ENCODE measurements around the gene ACADM.
"Not testable (repeated sequence)": the region's sequence is repeated elsewhere in the genome, so short reads cannot be mapped to it uniquely, and the experiment has no call there.

The ACADM gene

DNA sequence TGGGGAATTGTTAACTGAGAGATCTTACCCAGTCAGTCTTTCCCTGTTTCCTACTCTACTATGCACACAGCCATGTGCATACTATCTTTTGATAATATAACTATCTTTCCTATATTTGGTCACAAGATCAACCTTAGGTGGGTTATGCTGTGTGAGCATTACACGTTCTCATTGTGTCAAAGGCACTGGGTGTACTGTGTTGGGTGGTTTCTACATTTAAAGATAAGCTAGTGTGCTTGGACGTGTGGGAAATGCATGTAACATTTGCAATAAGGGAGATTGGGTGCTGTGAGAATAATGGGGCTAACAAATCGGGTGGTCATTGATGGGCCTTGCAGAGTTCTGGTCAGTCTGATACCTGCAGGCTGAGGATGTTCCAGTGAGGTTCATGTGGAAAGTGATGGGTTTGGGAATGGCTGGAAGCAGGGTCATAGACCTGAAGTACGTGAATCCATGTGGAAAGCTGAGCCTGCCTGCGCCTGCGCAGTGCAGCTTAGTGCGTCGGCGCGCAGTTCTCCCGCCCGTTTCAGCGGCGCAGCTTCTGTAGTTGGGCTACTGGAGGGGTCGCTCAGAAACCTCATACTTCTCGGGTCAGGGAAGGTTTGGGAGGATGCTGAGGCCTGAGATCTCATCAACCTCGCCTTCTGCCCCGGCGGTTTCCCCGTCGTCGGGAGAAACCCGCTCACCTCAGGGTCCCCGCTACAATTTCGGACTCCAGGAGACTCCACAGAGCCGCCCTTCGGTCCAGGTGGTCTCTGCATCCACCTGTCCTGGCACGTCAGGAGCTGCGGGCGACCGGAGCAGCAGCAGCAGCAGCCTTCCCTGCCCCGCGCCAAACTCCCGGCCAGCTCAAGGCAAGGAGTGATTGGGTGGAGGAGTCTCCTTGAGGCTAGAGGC, 72.1 kb downstream of the ACADM start, which contains the start of gene MSH4:
Gene MSH4 (plus strand): TSS at position 507 of the 897 bp plus-strand sequence. CDS start 104 bp downstream, at position 611.
- no peak for DNase-seq

DNA sequence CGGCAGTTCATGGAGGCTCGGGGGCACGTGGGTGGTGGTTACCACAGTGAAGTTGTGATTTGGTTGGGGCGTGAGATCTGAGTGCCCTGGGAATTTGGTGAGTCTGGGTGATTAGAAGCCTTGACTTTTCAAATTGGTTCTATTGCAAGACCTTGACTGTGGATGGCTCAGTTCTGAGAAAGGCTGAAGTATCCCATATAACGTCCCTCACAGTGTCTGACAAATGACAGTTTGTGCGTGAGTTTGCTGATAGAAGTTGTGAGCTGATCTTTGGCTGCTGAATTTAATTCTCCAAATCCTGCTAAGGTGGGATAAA, 72.7 kb downstream of the ACADM start:
- DNase-seq, result no peak

DNA sequence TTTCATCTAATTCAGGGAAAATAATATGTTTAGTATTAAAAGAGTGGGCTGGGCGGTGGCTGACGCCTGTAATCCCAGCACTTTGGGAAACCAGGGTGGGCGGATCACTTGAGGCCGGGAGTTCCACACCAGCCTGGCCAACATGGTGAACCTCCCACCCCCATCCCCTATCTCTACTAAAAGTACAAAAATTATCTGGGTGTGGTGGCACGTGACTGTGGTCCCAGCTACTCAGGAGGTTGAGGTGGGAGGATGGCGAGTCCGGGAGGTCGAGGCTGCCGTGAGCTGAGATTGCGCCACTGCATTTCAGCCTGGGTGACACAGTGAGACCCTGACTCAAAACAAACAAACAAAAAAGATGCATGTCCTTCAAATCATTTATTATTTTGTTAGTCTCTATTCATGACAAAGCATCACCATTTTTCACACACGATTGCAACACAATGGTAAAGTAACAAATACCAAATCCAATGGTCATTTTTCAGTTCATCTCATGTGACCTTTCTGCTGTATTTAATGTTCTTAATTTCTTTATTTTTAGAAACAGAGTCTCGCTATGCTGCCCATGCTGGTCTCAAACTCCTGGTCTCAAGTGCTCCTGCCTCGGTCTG, 73.2 kb downstream of the ACADM start:
- DNase-seq, result no peak

DNA sequence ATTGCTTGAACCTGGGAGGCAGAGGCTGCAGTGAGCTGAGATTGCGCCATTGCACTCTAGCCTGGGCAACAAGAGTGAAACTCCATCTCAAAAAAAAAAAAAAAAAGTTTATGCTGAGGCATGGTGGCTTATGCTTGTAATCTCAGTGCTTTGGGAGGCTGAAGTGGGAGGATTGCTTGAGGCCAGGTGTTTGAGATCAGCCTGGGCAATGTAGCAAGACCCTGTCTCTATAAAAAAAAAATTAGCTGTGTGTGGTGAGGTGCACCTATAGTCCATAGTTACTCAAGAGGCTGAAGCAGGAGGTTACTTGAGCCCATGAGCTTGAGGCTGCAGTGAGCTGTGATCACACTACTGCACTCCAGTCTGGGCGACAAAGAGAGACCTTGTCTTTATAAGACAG, 77.0 kb downstream of the ACADM start:
- DNase-seq, result not testable (repeated sequence)

DNA sequence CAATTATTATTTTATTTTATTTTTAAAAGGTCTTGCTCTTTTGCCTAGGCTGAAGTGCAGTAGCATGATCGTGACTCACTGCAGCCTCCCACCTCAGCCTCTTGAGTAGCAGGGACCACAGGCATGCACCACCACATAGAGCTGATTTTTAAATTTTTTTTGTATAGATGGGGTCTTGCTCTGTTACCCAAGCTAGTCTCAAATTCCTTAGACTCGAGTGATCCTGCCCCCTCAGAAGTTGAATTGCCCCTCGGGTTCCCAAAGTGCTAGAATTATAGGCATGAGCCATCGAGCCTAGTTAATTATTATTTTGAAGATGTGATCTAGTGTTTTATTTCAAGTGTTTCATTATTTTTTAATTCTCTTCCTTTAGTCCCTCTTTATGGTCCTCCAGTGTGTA, 84.4 kb downstream of the ACADM start:
- DNase-seq, result no peak

DNA sequence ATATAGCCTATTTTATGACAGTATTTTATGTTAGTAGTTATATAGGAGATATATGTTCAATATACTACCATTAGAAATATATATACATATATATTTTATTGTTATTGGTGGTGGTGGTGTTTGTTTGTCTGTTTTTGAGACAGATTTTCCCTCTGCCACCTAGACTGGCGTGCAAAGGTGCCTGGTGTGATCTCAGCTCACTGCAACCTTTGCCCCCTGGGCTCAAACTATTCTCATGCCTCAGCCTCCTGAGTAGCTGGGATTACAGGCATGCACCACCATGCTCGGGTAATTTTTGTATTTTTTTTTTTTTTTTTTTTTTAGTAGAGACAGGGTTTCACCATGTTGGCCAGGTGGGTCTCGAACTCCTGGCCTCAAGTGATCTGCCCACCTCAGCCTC, 85.6 kb downstream of the ACADM start:
- not testable (repeated sequence) for DNase-seq

DNA sequence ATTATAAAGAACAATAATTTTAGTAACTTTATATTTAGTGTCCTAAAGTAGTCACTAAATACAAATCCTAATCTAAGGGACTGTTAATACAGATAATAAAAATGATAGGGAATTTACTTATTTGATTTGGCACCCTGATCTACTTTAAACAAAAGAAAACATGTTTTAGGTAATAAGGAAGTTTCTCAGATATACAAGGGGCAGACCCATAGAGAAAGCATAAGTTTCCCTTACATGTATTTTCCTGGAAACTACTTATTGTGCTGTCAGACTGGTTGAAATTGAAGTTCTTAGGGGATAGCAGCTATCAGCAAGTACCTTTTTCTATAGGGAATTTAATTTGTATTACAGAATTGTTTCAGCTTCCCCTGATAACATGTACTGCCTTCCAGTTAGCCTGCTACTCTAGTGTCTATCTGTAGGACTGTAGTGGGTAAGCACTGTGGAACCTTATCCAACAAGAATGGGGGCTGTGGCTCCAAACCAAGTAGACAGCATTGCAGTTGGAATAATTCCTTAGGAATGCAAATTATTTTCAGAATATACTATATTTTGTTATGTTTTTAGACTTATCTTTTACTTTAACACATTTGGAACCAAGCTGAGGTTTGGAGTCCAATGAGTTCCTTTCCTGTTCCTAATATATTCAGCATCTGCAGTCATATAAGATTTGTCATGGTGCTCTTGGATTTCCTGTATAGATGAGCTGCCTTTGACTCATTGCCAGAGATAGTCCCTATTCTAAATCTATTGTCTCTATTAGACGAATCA, 86.9 kb downstream of the ACADM start:
- DNase-seq, result no peak

DNA sequence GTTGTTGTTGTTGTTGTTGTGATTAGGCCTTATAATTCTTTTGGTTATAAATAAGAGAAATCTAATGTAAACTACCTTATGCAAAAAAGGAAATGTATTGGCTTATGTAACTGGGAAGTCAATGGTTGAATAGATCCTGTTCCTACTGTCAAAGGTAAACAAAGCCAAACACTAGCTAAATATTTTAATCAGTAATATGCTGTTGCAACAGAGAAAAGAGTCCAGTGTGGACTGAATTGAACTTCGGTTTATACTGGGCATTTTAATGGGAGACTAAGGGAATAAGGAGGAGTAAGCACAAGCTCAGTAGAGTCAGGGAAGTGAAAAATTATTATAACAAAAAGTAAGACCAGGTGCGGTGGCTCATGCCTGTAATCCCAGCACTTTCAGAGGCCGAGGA, 87.6 kb downstream of the ACADM start:
- DNase-seq, result no peak

All from activated effector memory CD4-positive, alpha-beta T cell treated with anti-CD3 and anti-CD28 coated beads, Interleukin-2, amount 50 U/mL, for 16 hours (primary cell).